Activated naive CD4-positive, alpha-beta T cell treated with anti-CD3 and anti-CD28 coated beads for 36 hours (primary cell): ENCODE measurements around the gene GPA33. TPM values are rescaled to one million over a fixed set of nuclear protein-coding genes. Genes with fewer than 3 reads are reported as not detected.
A peak's percentile ranks its signal among the peaks of the same experiment; 100 is the strongest.

ENCODE experiments used
- CTCF ChIA-PET: fragments of 350-600 bp; sonication (Branson Sonifier 250); formaldehyde crosslinking; loops from one replicate; lab custom pipeline; 2021; ENCODE audit warnings: antibody characterized with exemption; lab: Charles Lee
- DNase-seq: peaks from one replicate; pipeline ENCODE4 v3.0.0-alpha.2; 2020
- H3K27ac Mint-ChIP-seq: one replicate; pipeline ENCODE4 v1.8.0; 2021; ENCODE audit warnings: mild to moderate bottlenecking, mixed read lengths
- H3K27me3 Mint-ChIP-seq: one replicate; pipeline ENCODE4 v1.8.0; 2021; ENCODE audit warnings: low read depth, mixed read lengths
- H3K36me3 Mint-ChIP-seq: one replicate; pipeline ENCODE4 v1.8.0; 2021; ENCODE audit warnings: low read depth, mixed read lengths
- H3K4me1 Mint-ChIP-seq: one replicate; pipeline ENCODE4 v1.8.0; 2021; ENCODE audit warnings: low read depth, mixed read lengths
- H3K4me3 Mint-ChIP-seq: one replicate; pipeline ENCODE4 v1.8.0; 2021; ENCODE audit warnings: mild to moderate bottlenecking, moderate library complexity, mixed read lengths
- H3K9me3 Mint-ChIP-seq: one replicate; pipeline ENCODE4 v1.8.0; 2021; ENCODE audit warnings: mixed read lengths
- intact Hi-C: fragments of 100-400 bp; cut with micrococcal nuclease; formaldehyde crosslinking; loops from one replicate; pipeline ENCODE4 v1.15.1; 2023
- total RNA-seq, 2 experiments: library from RNA; stranded (reverse); gene quantifications; one replicate each; pipeline ENCODE4 v1.2.3, GENCODE V29; 2021

GPA33 gene
- total RNA-seq, 2 experiments from 2014 or later = 1.2 to 1.4 TPM

GRCh38 chr1:167127661-167128060 is 37.5 kb upstream of the GPA33 start:
- Mint-ChIP-seq H3K27ac (no peak overlapping the region), H3K27me3 (peaks cover 11% of the 10 kb centered on the region), H3K4me1 (no peaks in the 10 kb centered on the region), H3K4me3 (no peak overlapping the region), H3K36me3 (no peaks in the 10 kb centered on the region), H3K9me3 (no peaks in the 10 kb centered on the region)
- intact Hi-C loops = no loop called here
- CTCF ChIA-PET = interaction anchor here (0.7 to 3.1 kb wide), 4 partner anchors 11 to 217 kb away, joined by 3 to 17 read pairs (median 8); no protein-coding TSS in a partner anchor
- DNase-seq = no peak

GRCh38 chr1:167127236-167127635 is 37.1 kb upstream of the GPA33 start:
- intact Hi-C loops = no loop called here
- CTCF ChIA-PET = interaction anchor here (0.7 to 3.1 kb wide), 5 partner anchors 11 to 217 kb away, joined by 3 to 17 read pairs (median 4); no protein-coding TSS in a partner anchor
- H3K36me3 Mint-ChIP-seq = no peaks in the 10 kb centered on the region
- peaks cover 11% of the 10 kb centered on the region for H3K27me3 Mint-ChIP-seq
- H3K27ac Mint-ChIP-seq = no peak overlapping the region
- no peak overlapping the region for H3K4me3 Mint-ChIP-seq
- H3K4me1 Mint-ChIP-seq = no peaks in the 10 kb centered on the region
- DNase-seq = no peak
- no peaks in the 10 kb centered on the region for H3K9me3 Mint-ChIP-seq

- H3K4me1 Mint-ChIP-seq = no peaks in the 10 kb centered on the region
- no peak for DNase-seq
- CTCF ChIA-PET = interaction anchor here (1.0 to 3.1 kb wide), 5 partner anchors 22 to 216 kb away, joined by 3 to 17 read pairs (median 4); no protein-coding TSS in a partner anchor
- no peak overlapping the region for H3K27ac Mint-ChIP-seq
- no peak overlapping the region for H3K4me3 Mint-ChIP-seq
- H3K36me3 Mint-ChIP-seq = no peaks in the 10 kb centered on the region
- peaks cover 11% of the 10 kb centered on the region for H3K27me3 Mint-ChIP-seq
- H3K9me3 Mint-ChIP-seq = no peaks in the 10 kb centered on the region
- intact Hi-C loops = no loop called here
Observed at GRCh38 chr1:167126811-167127210, 36.6 kb upstream of the GPA33 start.

- intact Hi-C loops = no loop called here
Observed at GRCh38 chr1:167126317-167126716, 36.1 kb upstream of the GPA33 start.

GRCh38 chr1:167122568-167122967 is 32.4 kb upstream of the GPA33 start:
- no peak for DNase-seq
- Mint-ChIP-seq H3K36me3 (no peaks in the 10 kb centered on the region), H3K4me1 (peaks cover 3% of the 10 kb centered on the region), H3K4me3 (no peak overlapping the region), H3K27me3 (peaks cover 6% of the 10 kb centered on the region), H3K27ac (no peak overlapping the region), H3K9me3 (no peaks in the 10 kb centered on the region)
- CTCF ChIA-PET = interaction anchor here (0.6 to 4.9 kb wide), 9 partner anchors 18 to 433 kb away, joined by 3 to 28 read pairs (median 3); partner anchors contain the start of gene POU2F1
- intact Hi-C loops = loop anchor here (5.0 kb wide), 3 partner anchors 145 to 430 kb away; partner anchors contain the start of gene CREG1

More at GRCh38 chr1:167126317-167126716, 36.1 kb upstream of the GPA33 start:
- no peak for DNase-seq
- CTCF ChIA-PET = interaction anchor here (1.0 to 3.1 kb wide), 6 partner anchors 21 to 216 kb away, joined by 3 to 17 read pairs (median 4); no protein-coding TSS in a partner anchor
- peaks cover under 1% of the 10 kb centered on the region for H3K4me1 Mint-ChIP-seq
- H3K4me3 Mint-ChIP-seq = no peak overlapping the region
- no peaks in the 10 kb centered on the region for H3K36me3 Mint-ChIP-seq
- H3K9me3 Mint-ChIP-seq = no peaks in the 10 kb centered on the region
- H3K27ac Mint-ChIP-seq = no peak overlapping the region
- peaks cover 11% of the 10 kb centered on the region for H3K27me3 Mint-ChIP-seq

GRCh38 chr1:167122121-167122480 is 31.9 kb upstream of the GPA33 start:
- peak overlapping the region; percentile 81 for H3K4me3 Mint-ChIP-seq
- CTCF ChIA-PET = interaction anchor here (1.0 to 4.9 kb wide), 12 partner anchors 13 to 434 kb away, joined by 3 to 28 read pairs (median 5); partner anchors contain the start of genes CREG1, GPA33 and POU2F1
- H3K27ac Mint-ChIP-seq = no peak overlapping the region
- H3K36me3 Mint-ChIP-seq = no peaks in the 10 kb centered on the region
- peaks cover 3% of the 10 kb centered on the region for H3K27me3 Mint-ChIP-seq
- no peaks in the 10 kb centered on the region for H3K9me3 Mint-ChIP-seq
- no peak for DNase-seq
- intact Hi-C loops = loop anchor here (5.0 kb wide), 3 partner anchors 145 to 430 kb away; partner anchors contain the start of gene CREG1
- H3K4me1 Mint-ChIP-seq = peaks cover 3% of the 10 kb centered on the region

GRCh38 chr1:167121375-167122120 is 31.4 kb upstream of the GPA33 start:
- peak; percentile 58 for DNase-seq
- H3K9me3 Mint-ChIP-seq = no peaks in the 10 kb centered on the region
- intact Hi-C loops = loop anchor here (1.0 to 5.0 kb wide), 8 partner anchors 31 to 431 kb away; partner anchors contain the start of genes CREG1, GPA33 and POU2F1
- H3K27me3 Mint-ChIP-seq = peaks cover 2% of the 10 kb centered on the region
- CTCF ChIA-PET = interaction anchor here (0.7 to 4.9 kb wide), 23 partner anchors 9 to 432 kb away, joined by 3 to 28 read pairs (median 5); partner anchors contain the start of genes CREG1, GPA33 and POU2F1
- H3K27ac Mint-ChIP-seq = no peak overlapping the region
- no peaks in the 10 kb centered on the region for H3K36me3 Mint-ChIP-seq
- peaks cover 3% of the 10 kb centered on the region for H3K4me1 Mint-ChIP-seq
- H3K4me3 Mint-ChIP-seq = peak overlapping the region; percentile 81

GRCh38 chr1:167120899-167121298 is 30.7 kb upstream of the GPA33 start:
- Mint-ChIP-seq H3K9me3 (no peaks in the 10 kb centered on the region), H3K27me3 (no peaks in the 10 kb centered on the region), H3K4me3 (peak overlapping the region; percentile 81), H3K4me1 (peaks cover 3% of the 10 kb centered on the region), H3K36me3 (no peaks in the 10 kb centered on the region), H3K27ac (no peak overlapping the region)
- peak; percentile 71 for DNase-seq
- intact Hi-C loops = loop anchor here (1.0 to 5.0 kb wide), 8 partner anchors 30 to 431 kb away; partner anchors contain the start of genes CREG1, GPA33 and POU2F1
- CTCF ChIA-PET = interaction anchor here (0.7 to 4.9 kb wide), 21 partner anchors 10 to 433 kb away, joined by 3 to 28 read pairs (median 5); partner anchors contain the start of genes CREG1, GPA33 and POU2F1

- Mint-ChIP-seq H3K27ac (no peak overlapping the region), H3K4me3 (no peak overlapping the region), H3K4me1 (peaks cover 3% of the 10 kb centered on the region), H3K27me3 (no peaks in the 10 kb centered on the region), H3K9me3 (no peaks in the 10 kb centered on the region), H3K36me3 (no peaks in the 10 kb centered on the region)
- CTCF ChIA-PET = interaction anchor here (0.6 to 4.9 kb wide), 5 partner anchors 22 to 108 kb away, joined by 3 to 28 read pairs (median 3); no protein-coding TSS in a partner anchor
- intact Hi-C loops = loop anchor here (2.0 to 5.0 kb wide), 4 partner anchors 29 to 433 kb away; partner anchors contain the start of genes CREG1 and GPA33
- DNase-seq = no peak
Observed at GRCh38 chr1:167119696-167120095, 29.5 kb upstream of the GPA33 start.

GRCh38 chr1:167118188-167118587 is 28.0 kb upstream of the GPA33 start:
- no peaks in the 10 kb centered on the region for H3K36me3 Mint-ChIP-seq
- no peak overlapping the region for H3K4me3 Mint-ChIP-seq
- no peak for DNase-seq
- peaks cover 3% of the 10 kb centered on the region for H3K4me1 Mint-ChIP-seq
- intact Hi-C loops = no loop called here
- CTCF ChIA-PET = interaction anchor here (0.8 to 1.2 kb wide), 4 partner anchors 9 to 51 kb away, joined by 3 read pairs; no protein-coding TSS in a partner anchor
- H3K9me3 Mint-ChIP-seq = no peaks in the 10 kb centered on the region
- no peaks in the 10 kb centered on the region for H3K27me3 Mint-ChIP-seq
- no peak overlapping the region for H3K27ac Mint-ChIP-seq

GRCh38 chr1:167117225-167117624 is 27.0 kb upstream of the GPA33 start:
- intact Hi-C loops = no loop called here
- no peak overlapping the region for H3K27ac Mint-ChIP-seq
- CTCF ChIA-PET = no interaction called here
- H3K4me3 Mint-ChIP-seq = no peak overlapping the region
- H3K36me3 Mint-ChIP-seq = no peaks in the 10 kb centered on the region
- H3K9me3 Mint-ChIP-seq = no peaks in the 10 kb centered on the region
- no peak for DNase-seq
- no peaks in the 10 kb centered on the region for H3K27me3 Mint-ChIP-seq
- peaks cover 3% of the 10 kb centered on the region for H3K4me1 Mint-ChIP-seq

- Mint-ChIP-seq H3K27ac (no peak overlapping the region), H3K9me3 (no peaks in the 10 kb centered on the region), H3K4me3 (no peak overlapping the region), H3K27me3 (no peaks in the 10 kb centered on the region), H3K36me3 (no peaks in the 10 kb centered on the region), H3K4me1 (peaks cover under 1% of the 10 kb centered on the region)
- intact Hi-C loops = no loop called here
- DNase-seq = no peak
- CTCF ChIA-PET = interaction anchor here (1.2 kb wide), 1 partner anchor 57 kb away, joined by 3 read pairs; no protein-coding TSS in a partner anchor
Observed at GRCh38 chr1:167116174-167116573, 26.0 kb upstream of the GPA33 start.
